ENCODE measurements around the gene ATOSA.

ATOSA gene

GRCh38 chr15:52682200-52682599 lies 3.0 kb upstream of the ATOSA start:
- Histone ChIP-seq H3K27ac (replicated peaks) (no peak overlapping the region), H3K27me3 (ENCODE audit: insufficient read depth, poor library complexity, severe bottlenecking) (no peaks in the 10 kb centered on the region), H3K4me3 (replicated peaks; ENCODE audit: insufficient read depth, low read length) (no peak overlapping the region)
- no peak for TF ChIP-seq REST (IDR thresholded peaks at IDR 0.05; ENCODE audit: insufficient replicate concordance, low read depth)
- TF ChIP-seq SPI1 (IDR thresholded peaks at IDR 0.05; ENCODE audit: borderline replicate concordance, low read depth) = no peak
- no peak for TF ChIP-seq CTCF (IDR thresholded peaks at IDR 0.05; ENCODE audit: insufficient read depth, low read length)
- TF ChIP-seq POLR2AphosphoS5 (IDR thresholded peaks at IDR 0.05; ENCODE audit: low read depth) = no peak
- no peak for TF ChIP-seq GABPA (IDR thresholded peaks at IDR 0.05; ENCODE audit: low read depth)
- no peak for DNase-seq (ENCODE audit: low read depth in 1 of 2, low spot score in 1 of 2)

GRCh38 chr15:52681441-52681840 lies 2.3 kb upstream of the ATOSA start:
- Histone ChIP-seq H3K27me3 (ENCODE audit: insufficient read depth, poor library complexity, severe bottlenecking) (no peaks in the 10 kb centered on the region), H3K27ac (replicated peaks) (no peak overlapping the region), H3K4me3 (replicated peaks; ENCODE audit: insufficient read depth, low read length) (no peak overlapping the region)
- no peak for DNase-seq (ENCODE audit: low read depth in 1 of 2, low spot score in 1 of 2)
- TF ChIP-seq CTCF (IDR thresholded peaks at IDR 0.05; ENCODE audit: insufficient read depth, low read length) = no peak
- TF ChIP-seq GABPA (IDR thresholded peaks at IDR 0.05; ENCODE audit: low read depth) = no peak
- no peak for TF ChIP-seq REST (IDR thresholded peaks at IDR 0.05; ENCODE audit: insufficient replicate concordance, low read depth)

- TF ChIP-seq CTCF (IDR thresholded peaks at IDR 0.05; ENCODE audit: insufficient read depth, low read length) (no peak), SPI1 (IDR thresholded peaks at IDR 0.05; ENCODE audit: borderline replicate concordance, low read depth) (no peak), GABPA (IDR thresholded peaks at IDR 0.05; ENCODE audit: low read depth) (no peak), REST (IDR thresholded peaks at IDR 0.05; ENCODE audit: insufficient replicate concordance, low read depth) (no peak), POLR2AphosphoS5 (IDR thresholded peaks at IDR 0.05; ENCODE audit: low read depth) (no peak)
- Histone ChIP-seq H3K27ac (replicated peaks) (no peak overlapping the region), H3K4me3 (replicated peaks; ENCODE audit: insufficient read depth, low read length) (no peak overlapping the region)
These were observed 1.6 kb upstream of the ATOSA start for GRCh38 chr15:52680761-52681160.

More at GRCh38 chr15:52680761-52681160, 1.6 kb upstream of the ATOSA start:
- no peaks in the 10 kb centered on the region for H3K27me3 ChIP-seq (ENCODE audit: insufficient read depth, poor library complexity, severe bottlenecking)
- no peak for DNase-seq (ENCODE audit: low read depth in 1 of 2, low spot score in 1 of 2)
